Liver (tissue), 9 donors: ENCODE data around the gene SMC1A. TPM values are rescaled to one million over a fixed set of nuclear protein-coding genes. Genes with fewer than 3 reads are reported as not detected.

Experiments used
- DNase-seq: peaks from one replicate; pipeline ENCODE4 v3.0.0-alpha.2; 2017; ENCODE audit warnings: low spot score
- H3K27ac ChIP-seq, 2 donors: one replicate each; pipeline ENCODE4 v1.7.0; 2013; ENCODE audit warnings: inconsistent platforms in 2 of 2, low read length in 2 of 2, control low read depth in 1 of 2, low read depth in 1 of 2, mild to moderate bottlenecking in 1 of 2
- H3K27me3 ChIP-seq, 4 donors: one replicate each; pipeline versions ENCODE4 v1.6.1 to v1.7.0; 2013; ENCODE audit warnings: low read length in 3 of 4, inconsistent platforms in 1 of 4, mild to moderate bottlenecking in 1 of 4, moderate library complexity in 1 of 4; ENCODE audit not compliant: control insufficient read depth in 4 of 4, insufficient read depth in 4 of 4
- H3K36me3 ChIP-seq, 4 donors: one replicate each; pipeline versions ENCODE4 v1.6.1 to v1.7.0; 2013; ENCODE audit warnings: low read length in 3 of 4, mild to moderate bottlenecking in 3 of 4, low read depth in 1 of 4, moderate library complexity in 1 of 4; ENCODE audit not compliant: control insufficient read depth in 4 of 4, insufficient read depth in 3 of 4
- H3K4me1 ChIP-seq, 4 donors: one replicate each; pipeline versions ENCODE4 v1.6.1 to v1.7.0; 2013; ENCODE audit warnings: low read length in 3 of 4, mild to moderate bottlenecking in 3 of 4, moderate library complexity in 1 of 4; ENCODE audit not compliant: control insufficient read depth in 4 of 4, insufficient read depth in 4 of 4
- H3K4me3 ChIP-seq, 3 donors: one replicate each; pipeline versions ENCODE4 v1.6.1 to v1.7.0; 2013; ENCODE audit warnings: low read length in 3 of 3, control low read depth in 1 of 3, low read depth in 1 of 3, mild to moderate bottlenecking in 1 of 3
- H3K9ac ChIP-seq, 2 donors: one replicate each; pipeline ENCODE4 v1.7.0; 2013; ENCODE audit warnings: low read length in 2 of 2, mild to moderate bottlenecking in 2 of 2, moderate library complexity in 2 of 2, control low read depth in 1 of 2, low read depth in 1 of 2
- H3K9me3 ChIP-seq, 4 donors: one replicate each; pipeline versions ENCODE4 v1.6.1 to v1.7.0; 2013; ENCODE audit warnings: low read length in 3 of 4; ENCODE audit not compliant: control insufficient read depth in 4 of 4
- ATF3 ChIP-seq: IDR thresholded peaks from 2 replicates; pipeline ENCODE4 v1.6.1; 2016; ENCODE audit warnings: antibody characterized with exemption
- CTCF ChIP-seq: fragments of 150-350 bp; IDR thresholded peaks from 2 replicates; pipeline ENCODE4 v1.5.1; 2017; ENCODE audit warnings: improper control_type of control experiment, low read depth, low read length; ENCODE audit not compliant: missing input control
- EGR1 ChIP-seq, 2 donors: IDR thresholded peaks; 2 replicates each; pipeline ENCODE4 v1.6.1; 2016 to 2018; ENCODE audit warnings: antibody characterized with exemption in 2 of 2, low read depth in 2 of 2
- FOXA1 ChIP-seq: IDR thresholded peaks from 2 replicates; pipeline ENCODE4 v1.6.1; 2016; ENCODE audit warnings: antibody characterized with exemption
- FOXA2 ChIP-seq: IDR thresholded peaks from 2 replicates; pipeline ENCODE4 v1.6.1; 2016; ENCODE audit warnings: antibody characterized with exemption
- GABPA ChIP-seq, 2 donors: IDR thresholded peaks in 1 of 2; conservative IDR thresholded peaks in 1 of 2; 2 replicates each; pipeline ENCODE4 v1.6.1; 2016; ENCODE audit warnings: antibody characterized with exemption in 2 of 2, mild to moderate bottlenecking in 1 of 2, moderate library complexity in 1 of 2
- HNF4A ChIP-seq, 2 donors: conservative IDR thresholded peaks; 2 replicates each; pipeline ENCODE4 v1.6.1; 2016; ENCODE audit warnings: antibody characterized with exemption in 2 of 2, mild to moderate bottlenecking in 2 of 2
- MAX ChIP-seq: IDR thresholded peaks from 2 replicates; pipeline ENCODE4 v1.6.1; 2016; ENCODE audit warnings: antibody characterized with exemption
- NR2F2 ChIP-seq: IDR thresholded peaks from 2 replicates; pipeline ENCODE4 v1.6.1; 2016; ENCODE audit warnings: antibody characterized with exemption
- RAD21 ChIP-seq, 2 donors: IDR thresholded peaks; 2 replicates each; pipeline ENCODE4 v1.6.1; 2016; ENCODE audit warnings: antibody characterized with exemption in 2 of 2, mild to moderate bottlenecking in 2 of 2
- REST ChIP-seq: IDR thresholded peaks from 2 replicates; pipeline ENCODE4 v1.6.1; 2016; ENCODE audit warnings: antibody characterized with exemption, mild to moderate bottlenecking
- RXRA ChIP-seq, 2 donors: IDR thresholded peaks; 2 replicates each; pipeline ENCODE4 v1.6.1; 2017 to 2018; ENCODE audit warnings: antibody characterized with exemption in 2 of 2, mild to moderate bottlenecking in 1 of 2
- SP1 ChIP-seq: IDR thresholded peaks from 2 replicates; pipeline ENCODE4 v1.6.1; 2018; ENCODE audit warnings: antibody characterized with exemption, mild to moderate bottlenecking
- TAF1 ChIP-seq: conservative IDR thresholded peaks from 2 replicates; pipeline ENCODE4 v1.6.1; 2016; ENCODE audit warnings: antibody characterized with exemption, mild to moderate bottlenecking
- YY1 ChIP-seq: IDR thresholded peaks from 2 replicates; pipeline ENCODE4 v1.6.1; 2016; ENCODE audit warnings: antibody characterized with exemption, mild to moderate bottlenecking
- ZBTB33 ChIP-seq: IDR thresholded peaks from 2 replicates; pipeline ENCODE4 v1.6.1; 2016; ENCODE audit warnings: antibody characterized with exemption
- WGBS: extraction: QIAGEN DNeasy Blood & Tissue Kit; methylation state at CpG from one replicate; pipeline ENCODE4 v1.1.7; 2013; 5-methylcytosine and 5-hydroxymethylcytosine counted together
- polyA plus RNA-seq, 2 donors: library from polyadenylated mRNA; stranded (reverse) in 1 of 2; unstranded in 1 of 2; fragments of 200-250 nt in 1 of 2; fragments of >200 nt in 1 of 2; fragmentation: Nextera tagmentation in 1 of 2; extraction: Ambion mirVana in 1 of 2; gene quantifications; one replicate each; pipeline versions ENCODE4 v1.2.1 to v1.2.3, GENCODE V29; 2013 to 2015
- total RNA-seq, 2 donors: library from RNA; depleted of rRNA; stranded (reverse); fragments of >200 nt; gene quantifications; one replicate each; pipeline ENCODE4 v1.2.3, GENCODE V29; 2014
- donor health status: healthy.
- donor health status: healthy.
- donor health status: healthy.
- donor health status: healthy.
- donor health status: healthy.

The SMC1A gene
- total and polyA plus RNA-seq, 4 donors: 11.0 to 25.6 (median 18.2) TPM

GRCh38 chrX:53340852-53341645 lies 81.4 kb downstream of the SMC1A start:
- H3K27ac ChIP-seq: no peak overlapping the region

More at GRCh38 chrX:53340852-53341645, 81.4 kb downstream of the SMC1A start:
- TF ChIP-seq SP1 (no peak), HNF4A (conservative IDR thresholded peaks at IDR 0.05) (no peak), EGR1 (IDR thresholded peaks at IDR 0.05; ENCODE audit: low read depth in 2 of 2) (no peak), NR2F2 (no peak), REST (no peak), TAF1 (no peak), YY1 (no peak), ZBTB33 (no peak), MAX (no peak), GABPA (IDR thresholded peaks at IDR 0.05 in 1 of 2, conservative IDR thresholded peaks at IDR 0.05 in 1 of 2) (no peak), CTCF (no peak), FOXA1 (no peak), FOXA2 (no peak), RAD21 (IDR thresholded peaks at IDR 0.05) (no peak), ATF3 (no peak), RXRA (IDR thresholded peaks at IDR 0.05) (no peak)
- no peaks in the 10 kb centered on the region for H3K4me1 ChIP-seq
- no peak overlapping the region for H3K9ac ChIP-seq
- WGBS: 90% methylated on average over 12 of the region's 12 CpGs
- no peaks in the 10 kb centered on the region for H3K36me3 ChIP-seq
- peaks cover 0 to 3% (median 0%) of the 10 kb centered on the region in 4 donors for H3K9me3 ChIP-seq
- no peak for DNase-seq
- no peaks in the 10 kb centered on the region for H3K27me3 ChIP-seq
- no peak overlapping the region for H3K4me3 ChIP-seq
